Mesenchymal stem cell (in vitro differentiated cells and primary cell): Measurements from ENCODE around the gene SLC48A1.

ENCODE experiments used
- DNase-seq: peaks from one replicate; pipeline ENCODE4 v3.0.0-alpha.2; 2013
- H2AFZ ChIP-seq: one replicate; pipeline ENCODE4 v1.6.1; 2013; ENCODE audit warnings: low read depth, mild to moderate bottlenecking, control low read depth, inconsistent platforms, low read length, moderate library complexity
- H2AK5ac ChIP-seq: 2 replicates; pipeline ENCODE4 v1.6.1; 2013; ENCODE audit warnings: low read length, moderate library complexity, mild to moderate bottlenecking, inconsistent platforms; ENCODE audit not compliant: severe bottlenecking
- H2BK120ac ChIP-seq: one replicate; pipeline ENCODE4 v1.6.1; 2013; ENCODE audit warnings: low read depth, mild to moderate bottlenecking, inconsistent platforms, low read length, moderate library complexity
- H2BK12ac ChIP-seq, 2 experiments: one replicate each; pipeline ENCODE4 v1.6.1; 2013; ENCODE audit warnings: inconsistent platforms in 2 of 2, low read length in 2 of 2, mild to moderate bottlenecking in 2 of 2, moderate library complexity in 2 of 2, control low read depth in 1 of 2
- H2BK15ac ChIP-seq: one replicate; pipeline ENCODE4 v1.6.1; 2013; ENCODE audit warnings: mild to moderate bottlenecking, low read depth, inconsistent platforms; ENCODE audit not compliant: poor library complexity, severe bottlenecking
- H2BK5ac ChIP-seq: 2 replicates; pipeline ENCODE4 v1.6.1; 2013; ENCODE audit warnings: low read depth, mild to moderate bottlenecking, low read length, control low read depth, inconsistent platforms; ENCODE audit not compliant: poor library complexity, severe bottlenecking
- H3K14ac ChIP-seq, 2 experiments: one replicate each; pipeline ENCODE4 v1.6.1; 2013; ENCODE audit warnings: inconsistent platforms in 2 of 2, low read length in 2 of 2, control low read depth in 1 of 2, mild to moderate bottlenecking in 1 of 2, moderate library complexity in 1 of 2
- H3K18ac ChIP-seq, 2 experiments: one replicate each; pipeline ENCODE4 v1.6.1; 2013; ENCODE audit warnings: inconsistent platforms in 2 of 2, low read length in 2 of 2, control low read depth in 1 of 2, low read depth in 1 of 2, mild to moderate bottlenecking in 1 of 2
- H3K23ac ChIP-seq, 2 experiments: one replicate each; pipeline ENCODE4 v1.6.1; 2013; ENCODE audit warnings: inconsistent platforms in 2 of 2, low read length in 2 of 2, mild to moderate bottlenecking in 2 of 2, moderate library complexity in 2 of 2, control low read depth in 1 of 2
- H3K27ac ChIP-seq: 2 replicates; pipeline ENCODE4 v1.5.1; 2013; ENCODE audit warnings: mild to moderate bottlenecking, moderate library complexity, low read length, control low read depth, inconsistent platforms; ENCODE audit not compliant: poor library complexity, severe bottlenecking
- H3K27me3 ChIP-seq, 2 experiments: 2 replicates each; pipeline versions ENCODE4 v1.6.1 to v1.7.0; 2013; ENCODE audit warnings: low read length in 2 of 2, mild to moderate bottlenecking in 2 of 2, moderate library complexity in 2 of 2, control low read depth in 1 of 2, inconsistent platforms in 1 of 2; ENCODE audit not compliant: control insufficient read depth in 1 of 2, insufficient read depth in 1 of 2
- H3K36me3 ChIP-seq, 2 experiments: 2 replicates each; pipeline versions ENCODE4 v1.6.1 to v1.7.0; 2013; ENCODE audit warnings: low read length in 2 of 2, control low read depth in 1 of 2, inconsistent platforms in 1 of 2, low read depth in 1 of 2, mild to moderate bottlenecking in 1 of 2; ENCODE audit not compliant: insufficient read depth in 2 of 2, control insufficient read depth in 1 of 2
- H3K4ac ChIP-seq, 2 experiments: one replicate each; pipeline ENCODE4 v1.6.1; 2013; ENCODE audit warnings: inconsistent platforms in 2 of 2, low read length in 2 of 2, mild to moderate bottlenecking in 2 of 2, moderate library complexity in 2 of 2, control low read depth in 1 of 2, low read depth in 1 of 2
- H3K4me1 ChIP-seq: 2 replicates; pipeline ENCODE4 v1.6.1; 2013; ENCODE audit warnings: low read depth, low read length, control low read depth; ENCODE audit not compliant: control insufficient read depth, insufficient read depth
- H3K4me2 ChIP-seq: 2 replicates; pipeline ENCODE4 v1.6.1; 2013; ENCODE audit warnings: low read length, mild to moderate bottlenecking, inconsistent platforms; ENCODE audit not compliant: poor library complexity, severe bottlenecking
- H3K4me3 ChIP-seq, 2 experiments: 2 replicates each; pipeline versions ENCODE4 v1.5.1 to v1.7.0; 2013; ENCODE audit warnings: low read length in 2 of 2, mild to moderate bottlenecking in 2 of 2, control low read depth in 1 of 2, low read depth in 1 of 2; ENCODE audit not compliant: insufficient read depth in 1 of 2
- H3K79me1 ChIP-seq: replicated peaks from 2 replicates; pipeline ENCODE4 v1.6.1; 2013; ENCODE audit warnings: mild to moderate bottlenecking, control low read depth, low read length, inconsistent platforms; ENCODE audit not compliant: poor library complexity, severe bottlenecking
- H3K9ac ChIP-seq: 2 replicates; pipeline ENCODE4 v1.7.0; 2013; ENCODE audit warnings: mild to moderate bottlenecking, low read length, moderate library complexity
- H3K9me3 ChIP-seq: 2 replicates; pipeline ENCODE4 v1.7.0; 2013; ENCODE audit warnings: mild to moderate bottlenecking, low read length; ENCODE audit not compliant: control insufficient read depth
- H4K8ac ChIP-seq: one replicate; pipeline ENCODE4 v1.6.1; 2013; ENCODE audit warnings: inconsistent platforms, mild to moderate bottlenecking, low read length, moderate library complexity
- H4K91ac ChIP-seq: one replicate; pipeline ENCODE4 v1.6.1; 2013; ENCODE audit warnings: mild to moderate bottlenecking, low read length, inconsistent platforms
- WGBS: methylation state at CpG from one replicate; pipeline ENCODE4 v1.1.7; 2013; ENCODE audit warnings: mixed read lengths; 5-methylcytosine and 5-hydroxymethylcytosine counted together

The SLC48A1 gene

GRCh38 chr12:47789712-47790489 lies 16.9 kb downstream of the SLC48A1 start:
- WGBS, result 96% methylated on average over 21 of the region's 22 CpGs
- no peak overlapping the region for H3K9ac ChIP-seq
- H2BK12ac ChIP-seq, result no peak overlapping the region
- no peak overlapping the region for H2BK5ac ChIP-seq
- H3K23ac ChIP-seq, result no peak overlapping the region
- H3K27ac ChIP-seq, result no peak overlapping the region
- H3K4ac ChIP-seq, result no peak overlapping the region
- H2BK15ac ChIP-seq, result no peak overlapping the region
- no peak overlapping the region for H4K8ac ChIP-seq
- DNase-seq, result no peak
- H3K4me2 ChIP-seq, result no peak overlapping the region
- H3K36me3 ChIP-seq, result peaks cover 94% of the 10 kb centered on the region in 2 experiments
- no peak overlapping the region for H2AFZ ChIP-seq
- no peak overlapping the region for H2BK120ac ChIP-seq
- H3K27me3 ChIP-seq, result no peaks in the 10 kb centered on the region
- H3K79me1 ChIP-seq, result peaks cover 57% of the 10 kb centered on the region
- H3K9me3 ChIP-seq, result no peaks in the 10 kb centered on the region
- H3K4me1 ChIP-seq, result peaks cover 2% of the 10 kb centered on the region
- H3K18ac ChIP-seq, result no peak overlapping the region
- no peak overlapping the region for H2AK5ac ChIP-seq
- no peak overlapping the region for H4K91ac ChIP-seq
- no peak overlapping the region for H3K4me3 ChIP-seq
- no peak overlapping the region for H3K14ac ChIP-seq

GRCh38 chr12:47790676-47791350 lies 17.8 kb downstream of the SLC48A1 start:
- H3K9me3 ChIP-seq, result no peaks in the 10 kb centered on the region
- no peak overlapping the region for H4K8ac ChIP-seq
- no peaks in the 10 kb centered on the region for H3K27me3 ChIP-seq
- H3K36me3 ChIP-seq, result peaks cover 94% of the 10 kb centered on the region in 2 experiments
- no peak overlapping the region for H3K23ac ChIP-seq
- 95% methylated on average over 20 of the region's 20 CpGs for WGBS
- no peak overlapping the region for H2BK120ac ChIP-seq
- H2BK15ac ChIP-seq, result no peak overlapping the region
- H3K4me3 ChIP-seq, result no peak overlapping the region
- no peak overlapping the region for H2AK5ac ChIP-seq
- H3K4me1 ChIP-seq, result peaks cover 2% of the 10 kb centered on the region
- H3K27ac ChIP-seq, result no peak overlapping the region
- no peak overlapping the region for H4K91ac ChIP-seq
- no peak overlapping the region for H2BK12ac ChIP-seq
- no peak overlapping the region for H2AFZ ChIP-seq
- no peak for DNase-seq
- no peak overlapping the region for H2BK5ac ChIP-seq
- H3K9ac ChIP-seq, result no peak overlapping the region
- no peak overlapping the region for H3K4ac ChIP-seq
- H3K79me1 ChIP-seq, result peaks cover 62% of the 10 kb centered on the region
- H3K4me2 ChIP-seq, result no peak overlapping the region
- H3K18ac ChIP-seq, result no peak overlapping the region
- no peak overlapping the region for H3K14ac ChIP-seq

GRCh38 chr12:47791351-47791746 lies 18.3 kb downstream of the SLC48A1 start:
- Histone ChIP-seq H3K27ac (no peak overlapping the region), H3K4me3 (no peak overlapping the region), H3K4me1 (peaks cover 2% of the 10 kb centered on the region), H3K36me3 (peaks cover 94% of the 10 kb centered on the region in 2 experiments), H3K18ac (no peak overlapping the region), H2BK12ac (no peak overlapping the region), H3K23ac (no peak overlapping the region), H2BK120ac (no peak overlapping the region), H3K4ac (no peak overlapping the region), H2AFZ (no peak overlapping the region), H4K8ac (no peak overlapping the region), H4K91ac (no peak overlapping the region), H2BK5ac (no peak overlapping the region), H3K9ac (no peak overlapping the region), H3K9me3 (no peaks in the 10 kb centered on the region), H3K27me3 (no peaks in the 10 kb centered on the region), H2BK15ac (no peak overlapping the region), H3K4me2 (no peak overlapping the region), H2AK5ac (no peak overlapping the region), H3K14ac (no peak overlapping the region), H3K79me1 (peaks cover 62% of the 10 kb centered on the region)
- DNase-seq, result no peak
- WGBS, result 98% methylated on average over 14 of the region's 14 CpGs

GRCh38 chr12:47791874-47792273 lies 18.8 kb downstream of the SLC48A1 start:
- Histone ChIP-seq H3K36me3 (peaks cover 93 to 94% of the 10 kb centered on the region in 2 experiments), H3K79me1 (peaks cover 64% of the 10 kb centered on the region), H3K4me1 (peaks cover 2% of the 10 kb centered on the region), H3K4me3 (no peak overlapping the region), H3K9me3 (no peaks in the 10 kb centered on the region), H2BK120ac (no peak overlapping the region), H3K14ac (no peak overlapping the region), H2BK5ac (no peak overlapping the region), H4K8ac (no peak overlapping the region), H2BK15ac (no peak overlapping the region), H3K27ac (no peak overlapping the region), H4K91ac (no peak overlapping the region), H2BK12ac (no peak overlapping the region), H3K4ac (no peak overlapping the region), H3K23ac (no peak overlapping the region), H3K4me2 (no peak overlapping the region), H3K18ac (no peak overlapping the region), H2AFZ (no peak overlapping the region), H2AK5ac (no peak overlapping the region), H3K27me3 (no peaks in the 10 kb centered on the region), H3K9ac (no peak overlapping the region)
- WGBS, result 97% methylated on average over 16 of the region's 16 CpGs
- DNase-seq, result no peak
